HCT116 (cell line): Measurements from ENCODE around the gene ADAM8. TPM values are rescaled to one million over a fixed set of nuclear protein-coding genes. Genes with fewer than 3 reads are reported as not detected.

ENCODE experiments used
- ATAC-seq: fragments of 200-7000 bp; cut with Tn5 transposase; 2 replicates; pipeline ENCODE4 v1.9.1; 2020; ENCODE audit warnings: mild to moderate bottlenecking, moderate library complexity
- BruUV-seq: library from RNA; stranded (reverse); fragments of 400-500 nt; replicated peaks from 2 replicates; lab custom pipeline; 2021; lab: Mats Ljungman, UMichigan
- CTCF ChIA-PET: fragments of 300-600 bp; sonication (Branson Sonifier 250); formaldehyde crosslinking; loops from one replicate; lab custom pipeline; 2021; ENCODE audit warnings: antibody characterized with exemption; lab: Charles Lee
- POLR2A ChIA-PET: fragments of 300-600, 350-600 bp; sonication (Branson Sonifier 250); formaldehyde crosslinking; loops from one replicate; lab custom pipeline; 2021; ENCODE audit warnings: antibody characterized with exemption; lab: Charles Lee
- RAD21 ChIA-PET, 2 experiments: fragments of 300-600 bp; sonication (Branson Sonifier 250); formaldehyde crosslinking; loops; one replicate each; lab custom pipeline; 2023; ENCODE audit warnings: low total read pairs in 2 of 2; ENCODE audit not compliant: uncharacterized antibody in 2 of 2, unreplicated experiment in 2 of 2, low non-redundant PET in 1 of 2; lab: Charles Lee
- DNase-seq: peaks from one replicate; pipeline ENCODE4 v3.0.0-alpha.2; 2010; ENCODE audit warnings: low read depth, low spot score
- H2AFZ ChIP-seq: fragments of 200-600 bp; shearing (Covaris generic), sonication (generic); 2 replicates; pipeline ENCODE4 v1.6.1; 2017; ENCODE audit warnings: low read depth, mixed run types, mixed read lengths, antibody characterized with exemption, low read length; ENCODE audit not compliant: poor library complexity, severe bottlenecking
- H3K27ac ChIP-seq: 2 replicates; pipeline ENCODE4 v1.5.1; 2012; ENCODE audit warnings: low read depth, low read length
- H3K27me3 ChIP-seq: fragments of 200-600 bp; sonication (generic); 2 replicates; pipeline ENCODE4 v1.6.1; 2016; ENCODE audit warnings: mixed run types, low read length, mixed read lengths; ENCODE audit not compliant: insufficient read depth
- H3K36me3 ChIP-seq, 2 experiments: fragments of 200-500 bp in 1 of 2; fragments of 200-600 bp in 1 of 2; sonication (Bioruptor generic) in 1 of 2; sonication (generic) in 1 of 2; 2 replicates each; pipeline versions ENCODE4 v1.5.1 to v1.6.1; 2014 to 2016; ENCODE audit warnings: low read length in 2 of 2, inconsistent platforms in 1 of 2, mixed read lengths in 1 of 2, mixed run types in 1 of 2; ENCODE audit not compliant: insufficient read depth in 2 of 2, control insufficient read depth in 1 of 2
- H3K4me1 ChIP-seq, 2 experiments: fragments of 200-600 bp in 1 of 2; sonication (generic) in 1 of 2; 2 replicates each; pipeline versions ENCODE4 v1.5.1 to v1.6.1; 2012 to 2017; ENCODE audit warnings: low read length in 2 of 2, inconsistent platforms in 1 of 2, mild to moderate bottlenecking in 1 of 2, mixed read lengths in 1 of 2, mixed run types in 1 of 2, moderate library complexity in 1 of 2; ENCODE audit not compliant: insufficient read depth in 2 of 2, control insufficient read depth in 1 of 2
- H3K4me2 ChIP-seq: fragments of 200-600 bp; sonication (generic); 2 replicates; pipeline ENCODE4 v1.6.1; 2017; ENCODE audit warnings: mixed run types, low read length, mixed read lengths
- H3K4me3 ChIP-seq, 2 experiments: fragments of 200-600 bp in 1 of 2; sonication (generic) in 1 of 2; replicated peaks in 1 of 2; 2 replicates each; pipeline ENCODE4 v1.5.1; 2011 to 2016; ENCODE audit warnings: low read length in 2 of 2, control low read depth in 1 of 2, low read depth in 1 of 2, mild to moderate bottlenecking in 1 of 2, mixed read lengths in 1 of 2, mixed run types in 1 of 2
- H3K79me2 ChIP-seq: fragments of 200-600 bp; sonication (generic); 2 replicates; pipeline ENCODE4 v1.6.1; 2017; ENCODE audit warnings: mild to moderate bottlenecking, mixed run types, low read length, moderate library complexity, mixed read lengths; ENCODE audit not compliant: insufficient read depth
- H3K9ac ChIP-seq: fragments of 200-600 bp; sonication (generic); 2 replicates; pipeline ENCODE4 v1.6.1; 2016; ENCODE audit warnings: low read length, mixed read lengths
- H3K9me2 ChIP-seq: fragments of 200-600 bp; sonication (generic), shearing (Covaris generic); 2 replicates; pipeline ENCODE4 v1.6.1; 2017; ENCODE audit warnings: mixed run types, mild to moderate bottlenecking, moderate library complexity; ENCODE audit not compliant: insufficient read depth
- H3K9me3 ChIP-seq, 2 experiments: fragments of 200-500 bp in 1 of 2; fragments of 200-600 bp in 1 of 2; sonication (Bioruptor generic) in 1 of 2; sonication (generic) in 1 of 2; 2 replicates each; pipeline ENCODE4 v1.6.1; 2014 to 2017; ENCODE audit warnings: low read length in 2 of 2, mixed read lengths in 2 of 2, inconsistent platforms in 1 of 2, low read depth in 1 of 2, mild to moderate bottlenecking in 1 of 2, mixed run types in 1 of 2, moderate library complexity in 1 of 2; ENCODE audit not compliant: control insufficient read depth in 1 of 2, insufficient read depth in 1 of 2
- H4K20me1 ChIP-seq: fragments of 200-600 bp; sonication (generic), shearing (Covaris generic); 2 replicates; pipeline ENCODE4 v1.6.1; 2017; ENCODE audit warnings: mixed run types, mild to moderate bottlenecking, moderate library complexity; ENCODE audit not compliant: insufficient read depth
- ATF3 ChIP-seq: IDR thresholded peaks from 2 replicates; pipeline ENCODE4 v1.6.1; 2012
- CBX3 ChIP-seq: IDR thresholded peaks from 2 replicates; pipeline ENCODE4 v1.6.1; 2012; ENCODE audit warnings: low read depth
- CEBPB ChIP-seq: IDR thresholded peaks from 2 replicates; pipeline ENCODE4 v1.6.1; 2012; ENCODE audit warnings: low read depth
- EZH2 ChIP-seq: fragments of 200-600 bp; sonication (generic); IDR thresholded peaks from 2 replicates; pipeline ENCODE4 v1.6.1; 2017; ENCODE audit warnings: antibody characterized with exemption, mixed run types
- FOSL1 ChIP-seq: IDR thresholded peaks from 2 replicates; pipeline ENCODE4 v1.6.1; 2012; ENCODE audit warnings: low read depth
- POLR2A ChIP-seq: IDR thresholded peaks from 2 replicates; pipeline ENCODE4 v1.7.0; 2011; ENCODE audit warnings: borderline replicate concordance; ENCODE audit not compliant: insufficient read depth, insufficient read length; ENCODE audit errors: extremely low read depth
- POLR2AphosphoS5 ChIP-seq: IDR thresholded peaks from 2 replicates; pipeline ENCODE4 v1.6.1; 2011; ENCODE audit warnings: mild to moderate bottlenecking, low read depth, low read length, moderate library complexity
- RAD21 ChIP-seq: IDR thresholded peaks from 2 replicates; pipeline ENCODE4 v1.6.1; 2012; ENCODE audit warnings: low read depth, mild to moderate bottlenecking
- REST ChIP-seq: IDR thresholded peaks from 2 replicates; pipeline ENCODE4 v1.6.1; 2012; ENCODE audit warnings: low read depth
- SIN3A ChIP-seq: IDR thresholded peaks from 2 replicates; pipeline ENCODE4 v1.6.1; 2012; ENCODE audit warnings: low read depth
- TCF7L2 ChIP-seq: IDR thresholded peaks from 2 replicates; pipeline ENCODE4 v1.7.0; 2011; ENCODE audit warnings: borderline replicate concordance, inconsistent platforms; ENCODE audit not compliant: insufficient read depth, insufficient read length; ENCODE audit errors: extremely low read depth
- YY1 ChIP-seq: IDR thresholded peaks from 2 replicates; pipeline ENCODE4 v1.6.1; 2011; ENCODE audit warnings: low read length, low read depth, moderate library complexity, mild to moderate bottlenecking; ENCODE audit not compliant: insufficient replicate concordance; ENCODE audit errors: extremely low read depth
- ZFX ChIP-seq: fragments of 450-650 bp; IDR thresholded peaks from 2 replicates; pipeline ENCODE4 v1.6.1; 2017
- ZNF274 ChIP-seq: fragments of 200-500 bp; sonication (Bioruptor generic); IDR thresholded peaks from 2 replicates; pipeline ENCODE4 v1.6.1; 2014; ENCODE audit warnings: mild to moderate bottlenecking, low read depth, low read length, inconsistent platforms
- intact Hi-C: fragments of 100-400 bp; cut with micrococcal nuclease; formaldehyde crosslinking; loops from 2 replicates; pipeline ENCODE4 v1.10.0; 2022
- total RNA-seq: library from RNA; stranded (reverse); gene quantifications from one replicate; pipeline ENCODE4 v1.2.1, GENCODE V29; 2021; ENCODE audit not compliant: unreplicated experiment
- TF ChIP-seq, protein P1 (sequence below): IDR thresholded peaks from 2 replicates; pipeline ENCODE4 v1.6.1; 2012
- TF ChIP-seq, protein P2 (sequence below): IDR thresholded peaks from 2 replicates; pipeline ENCODE4 v1.6.1; 2011; ENCODE audit warnings: mild to moderate bottlenecking, low read length, moderate library complexity; ENCODE audit not compliant: insufficient replicate concordance; ENCODE audit errors: extremely low read depth

The ADAM8 gene
- total RNA-seq, 1 experiment from 2014 or later: 4.1 TPM

DNA sequence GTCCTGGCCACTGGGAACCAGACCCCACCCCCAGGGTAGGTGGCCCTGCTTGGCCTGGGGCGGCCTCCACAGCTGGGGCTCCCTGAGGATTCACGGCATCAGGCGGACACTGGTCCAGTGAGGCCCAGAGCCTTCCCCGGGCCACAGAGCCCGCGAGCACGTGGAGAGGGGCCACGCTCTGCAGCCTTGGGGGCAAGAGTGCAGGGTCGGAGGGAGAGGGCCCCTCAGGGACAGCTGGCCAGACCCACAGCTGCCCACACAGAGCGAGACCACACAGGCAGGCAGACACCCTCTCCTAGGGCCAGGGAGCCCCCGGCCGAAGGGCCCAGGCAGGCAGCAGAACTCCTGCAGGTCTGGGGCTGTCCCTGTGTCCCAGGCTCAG, 28.3 kb downstream of the ADAM8 start (continued):
- TF ChIP-seq CEBPB: no peak

GRCh38 chr10:133247681-133248333, 28.9 kb downstream of the ADAM8 start:
- H3K9ac ChIP-seq: no peak overlapping the region
- intact Hi-C loops: no loop called here
- CTCF ChIA-PET: no interaction called here

More at GRCh38 chr10:133247681-133248333, 28.9 kb downstream of the ADAM8 start:
- no peaks in the 10 kb centered on the region for H3K79me2 ChIP-seq
- DNase-seq (no peak), ATAC-seq (no peak)
- POLR2A ChIA-PET: no interaction called here
- RAD21 ChIA-PET: interaction anchor here in 1 of 2 experiments (0.6 kb wide), 1 partner anchor 50 kb away, joined by 3 read pairs; no protein-coding TSS in a partner anchor
- H3K27me3 ChIP-seq: no peaks in the 10 kb centered on the region
- peaks cover 0 to 9% of the 10 kb centered on the region in 2 experiments; a peak in 1 of 4 replicates for H3K4me1 ChIP-seq
- H3K4me3 ChIP-seq: no peak overlapping the region
- no peak overlapping the region for H3K4me2 ChIP-seq
- no peaks in the 10 kb centered on the region for H3K36me3 ChIP-seq
- no peak for TF ChIP-seq SIN3A
- no peak for TF ChIP-seq CBX3
- TF ChIP-seq FOSL1: no peak
- no peak for TF ChIP-seq ZFX
- no peak for TF ChIP-seq TCF7L2
- no peak for TF ChIP-seq YY1
- no peak for TF ChIP-seq EZH2
- TF ChIP-seq, protein P1, sequence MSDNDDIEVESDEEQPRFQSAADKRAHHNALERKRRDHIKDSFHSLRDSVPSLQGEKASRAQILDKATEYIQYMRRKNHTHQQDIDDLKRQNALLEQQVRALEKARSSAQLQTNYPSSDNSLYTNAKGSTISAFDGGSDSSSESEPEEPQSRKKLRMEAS: no peak
- no peak for TF ChIP-seq ATF3
- TF ChIP-seq, protein P2, sequence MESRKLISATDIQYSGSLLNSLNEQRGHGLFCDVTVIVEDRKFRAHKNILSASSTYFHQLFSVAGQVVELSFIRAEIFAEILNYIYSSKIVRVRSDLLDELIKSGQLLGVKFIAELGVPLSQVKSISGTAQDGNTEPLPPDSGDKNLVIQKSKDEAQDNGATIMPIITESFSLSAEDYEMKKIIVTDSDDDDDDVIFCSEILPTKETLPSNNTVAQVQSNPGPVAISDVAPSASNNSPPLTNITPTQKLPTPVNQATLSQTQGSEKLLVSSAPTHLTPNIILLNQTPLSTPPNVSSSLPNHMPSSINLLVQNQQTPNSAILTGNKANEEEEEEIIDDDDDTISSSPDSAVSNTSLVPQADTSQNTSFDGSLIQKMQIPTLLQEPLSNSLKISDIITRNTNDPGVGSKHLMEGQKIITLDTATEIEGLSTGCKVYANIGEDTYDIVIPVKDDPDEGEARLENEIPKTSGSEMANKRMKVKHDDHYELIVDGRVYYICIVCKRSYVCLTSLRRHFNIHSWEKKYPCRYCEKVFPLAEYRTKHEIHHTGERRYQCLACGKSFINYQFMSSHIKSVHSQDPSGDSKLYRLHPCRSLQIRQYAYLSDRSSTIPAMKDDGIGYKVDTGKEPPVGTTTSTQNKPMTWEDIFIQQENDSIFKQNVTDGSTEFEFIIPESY: no peak
- TF ChIP-seq POLR2AphosphoS5: no peak
- no peak for TF ChIP-seq POLR2A
- no peak for TF ChIP-seq RAD21
- TF ChIP-seq ZNF274: no peak
- TF ChIP-seq REST: no peak
- TF ChIP-seq, all 23 proteins: peak for 0
- Histone ChIP-seq H3K9me2 (no peaks in the 10 kb centered on the region), H2AFZ (no peak overlapping the region), H4K20me1 (no peaks in the 10 kb centered on the region), H3K9me3 (no peaks in the 10 kb centered on the region), H3K27ac (no peak overlapping the region)
- no TSS peak for BruUV-seq
